IgD-negative memory B cell (primary cell): ENCODE data around the gene CUL5. TPM values are rescaled to one million over a fixed set of nuclear protein-coding genes. Genes with fewer than 3 reads are reported as not detected.
A peak's percentile ranks its signal among the peaks of the same experiment; 100 is the strongest.
"Not testable (repeated sequence)": the region's sequence is repeated elsewhere in the genome, so short reads cannot be mapped to it uniquely, and the experiment has no call there.

Experiments used
- H3K27ac Mint-ChIP-seq, 3 donors: one replicate each; pipeline ENCODE4 v1.8.0; 2020 to 2022; ENCODE audit warnings: mild to moderate bottlenecking in 3 of 3, mixed read lengths in 3 of 3, moderate library complexity in 1 of 3
- H3K27me3 Mint-ChIP-seq: one replicate; pipeline ENCODE4 v1.8.0; 2021; ENCODE audit warnings: mixed read lengths
- H3K36me3 Mint-ChIP-seq: one replicate; pipeline ENCODE4 v1.8.0; 2020; ENCODE audit warnings: mild to moderate bottlenecking, mixed read lengths
- H3K4me1 Mint-ChIP-seq, 3 donors: one replicate each; pipeline ENCODE4 v1.8.0; 2020 to 2022; ENCODE audit warnings: mixed read lengths in 3 of 3, mild to moderate bottlenecking in 1 of 3
- H3K4me3 Mint-ChIP-seq, 4 donors: one replicate each; pipeline ENCODE4 v1.8.0; 2020 to 2022; ENCODE audit warnings: mild to moderate bottlenecking in 4 of 4, mixed read lengths in 4 of 4, moderate library complexity in 3 of 4
- H3K9me3 Mint-ChIP-seq, 3 donors: one replicate each; pipeline ENCODE4 v1.8.0; 2020 to 2021; ENCODE audit warnings: mixed read lengths in 3 of 3, mild to moderate bottlenecking in 1 of 3
- polyA plus RNA-seq: library from polyadenylated mRNA; unstranded; fragments of 300-500 nt; fragmentation: Illumina TruSeq; gene quantifications from one replicate; pipeline ENCODE4 v1.2.3, GENCODE V29; 2021

CUL5 gene
- polyA plus RNA-seq, 1 donor from 2014 or later: 44.9 TPM

GRCh38 chr11:108007819-108008218 is 879 bp upstream of the CUL5 start:
- Mint-ChIP-seq H3K27me3 (no peaks in the 10 kb centered on the region), H3K4me1 (peaks cover 16 to 31% (median 19%) of the 10 kb centered on the region in 3 donors), H3K27ac (peak overlapping the region in 1 of 3 donors; percentile 96), H3K4me3 (peak overlapping the region in 1 of 4 donors; percentile 100), H3K9me3 (no peaks in the 10 kb centered on the region), H3K36me3 (peaks cover 2% of the 10 kb centered on the region)

DNA sequence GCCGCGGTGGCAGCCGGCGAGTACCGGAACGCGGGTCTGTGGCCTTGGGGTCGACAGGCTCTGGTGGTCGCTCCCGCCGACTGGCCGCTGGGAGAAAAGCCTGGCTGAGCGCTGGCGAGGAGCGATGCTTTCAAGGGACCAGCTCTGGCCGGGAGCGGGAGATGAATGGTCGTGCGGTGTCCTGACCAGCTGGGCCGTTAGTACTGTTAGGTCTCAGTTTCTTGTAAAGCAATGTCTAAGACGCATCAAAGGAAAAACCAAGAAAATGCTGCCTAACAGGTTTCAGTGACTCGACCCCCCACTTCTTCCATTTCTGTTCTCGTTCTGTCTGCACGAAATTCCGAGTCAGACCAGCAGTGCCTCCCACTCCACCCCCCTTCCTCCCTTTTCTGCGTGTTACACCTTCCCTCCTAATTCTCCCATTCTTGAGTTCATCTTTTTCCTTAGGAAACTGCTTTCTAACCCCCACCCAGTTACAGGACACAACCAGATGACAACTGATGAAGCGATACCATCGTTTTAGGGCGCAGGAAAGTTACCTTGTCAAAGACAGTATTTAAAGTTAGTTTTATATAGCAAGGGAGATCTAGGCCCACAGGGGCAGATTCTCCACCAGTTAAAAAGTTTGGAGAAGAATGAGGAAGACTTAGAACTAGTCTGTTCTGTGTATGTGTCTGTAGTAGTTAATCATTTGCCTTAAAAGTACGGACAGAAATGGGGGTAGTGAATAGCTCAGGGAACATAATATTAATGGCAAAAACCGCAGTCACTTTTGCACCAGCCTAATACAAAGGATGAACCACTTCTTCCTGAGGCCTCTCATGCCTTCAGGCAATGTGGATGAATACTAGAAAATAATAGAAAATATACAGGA is 1.0 kb downstream of the CUL5 start:
- H3K9me3 Mint-ChIP-seq: no peaks in the 10 kb centered on the region

DNA sequence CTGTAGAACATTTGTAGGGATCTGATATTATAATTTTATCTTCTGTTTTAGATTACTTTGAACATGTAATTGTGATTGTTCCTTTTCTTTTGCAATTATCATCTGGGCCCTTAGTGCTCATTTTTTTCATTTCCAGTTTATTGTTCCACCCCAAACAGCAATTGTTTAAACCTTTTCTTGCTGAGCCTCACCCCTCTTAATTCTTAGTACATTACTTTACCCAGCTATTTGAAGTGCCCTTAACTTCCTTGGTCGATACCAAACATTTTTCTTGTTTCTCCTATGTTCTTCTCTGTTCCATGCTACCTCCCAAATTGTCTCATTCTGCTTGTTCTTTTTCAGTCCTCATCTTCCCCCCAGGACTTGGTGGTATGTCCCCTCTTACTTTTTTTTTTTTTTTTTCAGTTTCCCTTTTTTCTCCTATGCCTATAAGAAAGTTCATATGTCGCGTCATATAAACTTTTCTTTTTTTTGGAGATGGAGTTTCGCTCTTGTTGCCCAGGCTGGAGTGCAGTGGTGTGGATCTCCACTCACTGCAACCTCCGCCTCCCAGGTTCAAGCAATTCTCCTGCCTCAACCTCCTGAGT is 3.5 kb downstream of the CUL5 start:
- H3K27me3 Mint-ChIP-seq: no peaks in the 10 kb centered on the region
- peaks cover 26 to 50% (median 37%) of the 10 kb centered on the region in 3 donors for H3K4me1 Mint-ChIP-seq
- no peak overlapping the region for H3K27ac Mint-ChIP-seq
- H3K9me3 Mint-ChIP-seq: no peaks in the 10 kb centered on the region
- H3K36me3 Mint-ChIP-seq: peaks cover 2% of the 10 kb centered on the region
- no peak overlapping the region for H3K4me3 Mint-ChIP-seq

More for the DNA sequence above, 1.0 kb downstream of the CUL5 start:
- Mint-ChIP-seq H3K4me1 (peaks cover 16 to 31% (median 22%) of the 10 kb centered on the region in 3 donors), H3K4me3 (peak overlapping the region in 3 of 4 donors; percentile 99 to 100 (median 100)), H3K36me3 (peaks cover 2% of the 10 kb centered on the region), H3K27me3 (no peaks in the 10 kb centered on the region), H3K27ac (peak overlapping the region; percentile 96 to 99 (median 97))

DNA sequence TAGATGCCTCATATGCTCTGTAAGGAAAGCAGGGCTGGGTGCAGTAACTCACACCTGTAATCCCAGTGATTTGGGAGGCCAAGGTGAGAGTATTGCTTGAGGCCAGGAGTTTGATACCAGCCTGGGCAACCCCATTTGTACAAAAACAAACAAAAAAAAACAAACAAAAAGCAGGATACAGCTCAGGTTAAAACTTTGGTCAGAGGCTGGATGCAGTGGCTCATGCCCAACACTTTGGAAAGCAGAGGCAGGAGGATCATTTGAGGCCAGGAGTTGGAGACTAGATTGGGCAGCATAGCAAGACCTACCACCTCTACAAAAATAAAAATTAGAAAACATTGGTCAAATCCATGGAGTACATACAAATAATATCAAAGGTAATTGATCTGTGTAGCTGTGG is 7.9 kb downstream of the CUL5 start:
- peaks cover 25 to 32% (median 31%) of the 10 kb centered on the region in 3 donors for H3K4me1 Mint-ChIP-seq
- no peaks in the 10 kb centered on the region for H3K9me3 Mint-ChIP-seq
- no peak overlapping the region for H3K4me3 Mint-ChIP-seq
- H3K27me3 Mint-ChIP-seq: no peaks in the 10 kb centered on the region
- peaks cover 5% of the 10 kb centered on the region for H3K36me3 Mint-ChIP-seq
- H3K27ac Mint-ChIP-seq: no peak overlapping the region

DNA sequence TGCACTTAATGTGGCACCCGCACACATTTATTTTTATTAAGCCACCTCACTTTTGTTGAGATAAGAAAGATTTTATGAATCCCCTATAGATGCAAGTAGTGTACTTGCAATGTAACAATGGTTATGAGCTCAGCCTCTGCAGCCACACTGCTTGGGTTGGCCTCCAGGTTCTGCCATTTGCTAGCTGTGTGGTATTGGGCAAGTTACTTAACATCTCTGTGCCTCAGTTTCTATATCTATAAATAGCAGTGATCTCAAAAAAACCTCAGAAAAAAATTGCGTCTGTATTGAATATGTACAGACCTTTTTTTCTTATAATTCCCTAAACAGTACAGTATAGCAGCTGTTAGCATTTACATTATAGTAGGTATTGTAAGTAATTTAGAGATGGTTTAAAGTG is 10.0 kb downstream of the CUL5 start:
- Mint-ChIP-seq H3K4me1 (peaks cover 30 to 36% (median 32%) of the 10 kb centered on the region in 3 donors), H3K4me3 (peak overlapping the region in 1 of 4 donors; percentile 41), H3K36me3 (peaks cover 5% of the 10 kb centered on the region), H3K27ac (no peak overlapping the region), H3K9me3 (no peaks in the 10 kb centered on the region), H3K27me3 (no peaks in the 10 kb centered on the region)

- Mint-ChIP-seq H3K36me3 (peaks cover 5% of the 10 kb centered on the region), H3K4me3 (no peak overlapping the region), H3K4me1 (peaks cover 29 to 41% (median 37%) of the 10 kb centered on the region in 3 donors), H3K9me3 (no peaks in the 10 kb centered on the region), H3K27me3 (no peaks in the 10 kb centered on the region), H3K27ac (no peak overlapping the region)
Measured at GRCh38 chr11:108019870-108020540, 11.3 kb downstream of the CUL5 start.

DNA sequence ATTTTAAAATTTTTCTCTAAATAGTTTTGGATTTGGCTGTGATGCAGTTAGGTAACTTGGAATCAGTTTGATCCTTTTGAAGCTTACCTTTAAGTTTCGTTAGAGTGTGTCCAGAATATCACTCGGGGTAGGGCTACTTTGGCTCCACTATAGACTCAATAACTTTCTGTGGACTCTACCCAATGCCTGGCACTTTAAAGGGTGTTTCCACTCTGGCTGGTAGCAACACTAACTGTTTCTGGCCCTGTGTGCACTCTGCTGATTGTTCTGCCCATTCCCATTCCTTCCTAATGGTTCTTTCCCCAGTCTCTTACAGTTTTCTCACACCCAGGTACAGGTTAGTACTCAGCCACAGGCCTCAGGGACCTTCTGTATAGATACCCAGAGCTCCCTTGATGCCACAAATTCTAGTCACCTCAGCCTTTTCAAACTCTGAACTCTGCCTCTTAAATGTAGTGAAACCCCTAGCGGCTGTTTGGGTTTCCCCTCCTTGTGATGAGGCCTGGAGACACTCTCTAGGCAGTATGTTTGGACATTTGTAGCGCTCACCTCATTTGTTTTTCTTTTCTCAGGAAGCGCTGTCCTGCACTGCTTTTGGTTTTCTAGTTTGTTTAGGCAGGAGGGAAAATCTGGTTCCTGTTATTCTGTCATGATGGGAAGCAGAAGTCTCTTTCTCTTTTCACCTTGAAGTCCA is 16.8 kb downstream of the CUL5 start:
- Mint-ChIP-seq H3K36me3 (peaks cover 3% of the 10 kb centered on the region), H3K4me3 (no peak overlapping the region), H3K9me3 (no peaks in the 10 kb centered on the region), H3K27ac (peak overlapping the region in 1 of 3 donors; percentile 84), H3K4me1 (peaks cover 27 to 42% (median 42%) of the 10 kb centered on the region in 3 donors), H3K27me3 (no peaks in the 10 kb centered on the region)

DNA sequence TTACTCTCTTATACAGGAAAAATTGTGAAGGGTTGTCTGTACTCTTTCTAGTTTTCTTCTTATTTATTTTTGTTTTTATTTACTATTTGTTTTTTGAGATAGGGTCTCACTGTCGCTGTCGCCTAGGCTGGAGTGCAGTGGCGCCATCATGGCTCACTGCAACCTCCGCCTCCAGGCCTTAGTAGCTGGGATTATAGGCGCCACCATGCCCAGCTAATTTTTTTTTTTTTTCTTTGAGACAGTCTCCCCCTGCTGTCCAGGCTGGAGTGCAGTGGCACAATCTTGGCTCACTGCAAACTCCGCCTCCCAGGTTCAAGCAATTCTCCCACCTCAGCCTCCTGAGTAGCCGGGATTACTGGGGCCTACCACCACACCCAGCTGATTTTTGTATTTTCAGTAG is 18.4 kb downstream of the CUL5 start:
- no peaks in the 10 kb centered on the region for H3K9me3 Mint-ChIP-seq
- H3K36me3 Mint-ChIP-seq: peaks cover 5% of the 10 kb centered on the region
- peak overlapping the region in 1 of 3 donors; percentile 43 for H3K27ac Mint-ChIP-seq
- no peaks in the 10 kb centered on the region for H3K27me3 Mint-ChIP-seq
- peaks cover 21 to 36% (median 35%) of the 10 kb centered on the region in 3 donors for H3K4me1 Mint-ChIP-seq
- no peak overlapping the region for H3K4me3 Mint-ChIP-seq

GRCh38 chr11:108028822-108029441 is 20.2 kb downstream of the CUL5 start:
- H3K9me3 Mint-ChIP-seq, H3K27me3 Mint-ChIP-seq: not testable (repeated sequence)
- peak overlapping the region in 1 of 4 donors; percentile 41 for H3K4me3 Mint-ChIP-seq

DNA sequence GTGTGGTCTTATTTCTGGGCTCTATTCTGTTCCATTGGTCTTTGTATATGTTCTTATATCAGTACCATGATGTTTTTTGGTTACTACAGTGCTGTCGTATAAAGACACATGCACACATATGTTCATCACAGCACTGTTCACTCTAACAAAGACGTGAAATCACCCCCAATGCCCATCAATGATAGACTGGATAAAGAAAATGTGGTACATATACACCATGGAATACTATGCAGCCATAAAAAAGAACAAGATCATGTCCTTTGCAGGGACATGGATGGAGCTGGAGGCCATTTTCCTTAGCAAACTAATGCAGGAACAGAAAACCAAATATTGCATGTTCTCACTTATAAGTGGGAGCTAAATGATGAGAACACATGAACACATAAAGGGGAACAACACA is 22.9 kb downstream of the CUL5 start:
- peak overlapping the region in 1 of 4 donors; percentile 58 for H3K4me3 Mint-ChIP-seq
- H3K36me3 Mint-ChIP-seq, H3K27me3 Mint-ChIP-seq, H3K9me3 Mint-ChIP-seq, H3K27ac Mint-ChIP-seq: not testable (repeated sequence)
- H3K4me1 Mint-ChIP-seq: peaks cover 8 to 14% (median 13%) of the 10 kb centered on the region in 3 donors

More at GRCh38 chr11:108028822-108029441, 20.2 kb downstream of the CUL5 start:
- H3K36me3 Mint-ChIP-seq, H3K27ac Mint-ChIP-seq: not testable (repeated sequence)
- H3K4me1 Mint-ChIP-seq: peaks cover 17 to 36% (median 35%) of the 10 kb centered on the region in 3 donors

- Mint-ChIP-seq H3K4me3 (no peak overlapping the region), H3K4me1 (peaks cover 5 to 11% (median 10%) of the 10 kb centered on the region in 3 donors), H3K9me3 (no peaks in the 10 kb centered on the region), H3K36me3 (peaks cover 8% of the 10 kb centered on the region), H3K27ac (no peak overlapping the region), H3K27me3 (no peaks in the 10 kb centered on the region)
Measured at GRCh38 chr11:108032800-108033199, 24.1 kb downstream of the CUL5 start.

DNA sequence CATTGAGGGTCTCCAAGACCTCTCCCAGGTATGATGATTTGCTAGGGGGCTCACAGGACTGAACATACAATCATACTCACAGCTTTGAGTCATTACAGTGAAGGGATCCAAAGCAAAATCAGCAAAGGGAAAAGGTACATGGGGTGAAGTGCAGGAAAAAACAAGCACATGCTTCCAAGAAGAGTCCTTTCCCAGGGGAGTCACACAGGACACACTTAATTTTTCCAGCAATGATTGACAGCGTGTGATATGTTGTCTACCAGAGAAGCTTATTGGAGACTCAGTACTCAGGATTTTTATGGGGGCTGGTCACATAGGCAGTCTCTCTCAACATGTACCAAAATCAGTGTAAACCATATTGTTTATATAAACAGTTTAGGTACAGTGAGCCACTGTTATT is 25.3 kb downstream of the CUL5 start:
- Mint-ChIP-seq H3K4me3 (no peak overlapping the region), H3K27me3 (no peaks in the 10 kb centered on the region), H3K27ac (no peak overlapping the region), H3K36me3 (peaks cover 8% of the 10 kb centered on the region), H3K4me1 (peaks cover 1 to 6% (median 5%) of the 10 kb centered on the region in 3 donors), H3K9me3 (no peaks in the 10 kb centered on the region)

GRCh38 chr11:108034952-108035351 is 26.3 kb downstream of the CUL5 start:
- Mint-ChIP-seq H3K9me3 (no peaks in the 10 kb centered on the region), H3K4me1 (peaks cover 0 to 5% (median 4%) of the 10 kb centered on the region in 3 donors), H3K27me3 (no peaks in the 10 kb centered on the region), H3K4me3 (no peak overlapping the region), H3K36me3 (peaks cover 9% of the 10 kb centered on the region), H3K27ac (peak overlapping the region in 1 of 3 donors; percentile 71)

GRCh38 chr11:108035690-108036089 is 27.0 kb downstream of the CUL5 start:
- Mint-ChIP-seq H3K4me3 (no peak overlapping the region), H3K9me3 (no peaks in the 10 kb centered on the region), H3K4me1 (peaks cover 0 to 5% (median 4%) of the 10 kb centered on the region in 3 donors), H3K27me3 (no peaks in the 10 kb centered on the region), H3K36me3 (peaks cover 9% of the 10 kb centered on the region), H3K27ac (no peak overlapping the region)
